H1 (cell line): Measurements from ENCODE around the gene CNOT1. TPM values are rescaled to one million over a fixed set of nuclear protein-coding genes. Genes with fewer than 3 reads are reported as not detected.

Experiments
- CTCF ChIA-PET: fragments of 300-600 bp; sonication (Branson Sonifier 250); formaldehyde crosslinking; loops from one replicate; lab custom pipeline; 2021; ENCODE audit not compliant: partially characterized antibody; lab: Charles Lee
- POLR2A ChIA-PET: fragments of 300-600 bp; sonication (Branson Sonifier 250); formaldehyde crosslinking; loops from one replicate; lab custom pipeline; 2021; ENCODE audit warnings: inconsistent platforms; ENCODE audit not compliant: partially characterized antibody; lab: Charles Lee
- DNase-seq, 2 experiments: peaks; one replicate each; pipeline versions ENCODE4 v3.0.0 to v3.0.0-alpha.2; 2010 to 2022; ENCODE audit warnings: low spot score in 2 of 2, low read depth in 1 of 2, mixed read lengths in 1 of 2
- FAIRE-seq: peaks from 2 replicates; lab custom pipeline; 2011; peaks lifted over from hg19 to GRCh38; lab: Jason Lieb, UNC
- H2AFZ ChIP-seq: 2 replicates; pipeline ENCODE4 v1.8.1; 2012; ENCODE audit warnings: low read length, inconsistent platforms
- H2AK5ac ChIP-seq: 2 replicates; pipeline ENCODE4 v1.6.1; 2013; ENCODE audit warnings: low read depth, low read length
- H2BK120ac ChIP-seq: replicated peaks from 2 replicates; pipeline ENCODE3; 2013; ENCODE audit warnings: low read depth, low read length, inconsistent platforms
- H2BK12ac ChIP-seq: 2 replicates; pipeline ENCODE4 v1.6.1; 2013; ENCODE audit warnings: low read depth, low read length
- H2BK15ac ChIP-seq: 2 replicates; pipeline ENCODE4 v1.6.1; 2013; ENCODE audit warnings: low read length
- H2BK20ac ChIP-seq: 2 replicates; pipeline ENCODE4 v1.6.1; 2013; ENCODE audit warnings: low read length
- H2BK5ac ChIP-seq: 2 replicates; pipeline ENCODE4 v1.6.1; 2013; ENCODE audit warnings: low read depth, low read length
- H3K14ac ChIP-seq: 2 replicates; pipeline ENCODE4 v1.6.1; 2013; ENCODE audit warnings: inconsistent platforms; ENCODE audit not compliant: insufficient read length
- H3K18ac ChIP-seq: 2 replicates; pipeline ENCODE4 v1.6.1; 2013; ENCODE audit warnings: low read length; ENCODE audit errors: extremely low read depth
- H3K23ac ChIP-seq: 2 replicates; pipeline ENCODE4 v1.6.1; 2013; ENCODE audit warnings: inconsistent platforms; ENCODE audit not compliant: insufficient read length
- H3K23me2 ChIP-seq: 2 replicates; pipeline ENCODE4 v1.6.1; 2013; ENCODE audit warnings: low read depth, low read length
- H3K27ac ChIP-seq: 2 replicates; pipeline ENCODE4 v1.6.1; 2011; ENCODE audit warnings: low read depth, low read length, inconsistent platforms
- H3K27me3 ChIP-seq, 4 experiments: replicated peaks in 1 of 4; 1 replicate in 1 of 4; 2 replicates in 3 of 4; pipeline versions ENCODE4 v1.6.1 to v1.8.1; 2011 to 2013; ENCODE audit warnings: low read length in 3 of 4, mild to moderate bottlenecking in 3 of 4, inconsistent platforms in 2 of 4, mixed read lengths in 2 of 4, moderate library complexity in 1 of 4; ENCODE audit not compliant: control insufficient read depth in 3 of 4, insufficient read depth in 3 of 4; ENCODE audit errors: extremely low read depth in 1 of 4
- H3K36me3 ChIP-seq, 4 experiments: 2 replicates each; pipeline versions ENCODE4 v1.6.1 to v1.8.1; 2011 to 2013; ENCODE audit warnings: mild to moderate bottlenecking in 4 of 4, low read length in 3 of 4, moderate library complexity in 2 of 4, control low read depth in 1 of 4, inconsistent platforms in 1 of 4; ENCODE audit not compliant: insufficient read depth in 4 of 4, control insufficient read depth in 2 of 4
- H3K4ac ChIP-seq: replicated peaks from 2 replicates; pipeline ENCODE3; 2013; ENCODE audit warnings: low read length, low read depth, mixed read lengths, inconsistent platforms; ENCODE audit not compliant: insufficient read length
- H3K4me1 ChIP-seq, 4 experiments: replicated peaks in 1 of 4; 1 replicate in 1 of 4; 2 replicates in 3 of 4; pipeline versions ENCODE4 v1.6.1 to v1.8.1; 2011 to 2013; ENCODE audit warnings: low read length in 3 of 4, inconsistent platforms in 2 of 4, mixed read lengths in 1 of 4; ENCODE audit not compliant: insufficient read depth in 4 of 4, control insufficient read depth in 3 of 4
- H3K4me2 ChIP-seq, 2 experiments: 2 replicates each; pipeline versions ENCODE4 v1.6.1 to v1.8.1; 2011 to 2013; ENCODE audit warnings: low read depth in 2 of 2, low read length in 2 of 2, control low read depth in 1 of 2, inconsistent platforms in 1 of 2, mild to moderate bottlenecking in 1 of 2; ENCODE audit not compliant: insufficient read depth in 1 of 2
- H3K4me3 ChIP-seq, 4 experiments: fragments of 200-600, 300-600 bp in 1 of 4; sonication (generic), shearing (Covaris generic), sonication (Bioruptor Twin) in 1 of 4; 2 replicates each; pipeline versions ENCODE4 v1.5.1 to v1.8.1; 2011 to 2016; ENCODE audit warnings: low read length in 4 of 4, low read depth in 3 of 4, control low read depth in 2 of 4, inconsistent platforms in 2 of 4, mild to moderate bottlenecking in 2 of 4, mixed read lengths in 1 of 4, moderate library complexity in 1 of 4; ENCODE audit not compliant: insufficient read depth in 2 of 4; ENCODE audit errors: extremely low read depth in 1 of 4
- H3K56ac ChIP-seq: replicated peaks from 2 replicates; pipeline ENCODE3; 2013; ENCODE audit warnings: low read depth, mild to moderate bottlenecking, mixed read lengths, low read length, inconsistent platforms; ENCODE audit not compliant: insufficient read length
- H3K79me1 ChIP-seq: 2 replicates; pipeline ENCODE4 v1.6.1; 2013; ENCODE audit warnings: low read depth, low read length, control low read depth
- H3K79me2 ChIP-seq, 2 experiments: 2 replicates each; pipeline versions ENCODE4 v1.6.1 to v1.8.1; 2012 to 2013; ENCODE audit warnings: low read length in 2 of 2, mild to moderate bottlenecking in 2 of 2, inconsistent platforms in 1 of 2; ENCODE audit not compliant: insufficient read depth in 2 of 2, control insufficient read depth in 1 of 2
- H3K9ac ChIP-seq, 4 experiments: replicated peaks in 1 of 4; 1 replicate in 1 of 4; 2 replicates in 3 of 4; pipeline versions ENCODE4 v1.6.1 to v1.8.1; 2011 to 2013; ENCODE audit warnings: low read depth in 3 of 4, low read length in 3 of 4, control low read depth in 2 of 4, mild to moderate bottlenecking in 2 of 4, moderate library complexity in 2 of 4, inconsistent platforms in 1 of 4; ENCODE audit errors: extremely low read depth in 1 of 4
- H3K9me3 ChIP-seq, 2 experiments: 2 replicates each; pipeline versions ENCODE4 v1.6.1 to v1.8.1; 2012 to 2013; ENCODE audit warnings: mild to moderate bottlenecking in 2 of 2, moderate library complexity in 2 of 2, control low read depth in 1 of 2, inconsistent platforms in 1 of 2, low read depth in 1 of 2, low read length in 1 of 2, mixed read lengths in 1 of 2; ENCODE audit not compliant: insufficient read depth in 2 of 2
- H4K20me1 ChIP-seq, 2 experiments: replicated peaks in 1 of 2; 2 replicates each; pipeline versions ENCODE3 to v1.8.1; 2011 to 2013; ENCODE audit warnings: inconsistent platforms in 2 of 2, low read length in 2 of 2, mild to moderate bottlenecking in 1 of 2; ENCODE audit not compliant: insufficient read depth in 2 of 2, control insufficient read depth in 1 of 2
- H4K5ac ChIP-seq: 2 replicates; pipeline ENCODE4 v1.6.1; 2013; ENCODE audit warnings: low read length, low read depth, mixed read lengths, inconsistent platforms; ENCODE audit not compliant: insufficient read length
- H4K8ac ChIP-seq: 2 replicates; pipeline ENCODE4 v1.8.0; 2013; ENCODE audit warnings: mild to moderate bottlenecking, moderate library complexity, low read length, inconsistent platforms; ENCODE audit not compliant: insufficient read depth; ENCODE audit errors: extremely low read depth
- H4K91ac ChIP-seq: replicated peaks from 2 replicates; pipeline ENCODE3; 2013; ENCODE audit warnings: low read length, mixed read lengths, inconsistent platforms; ENCODE audit not compliant: insufficient read length
- ATF3 ChIP-seq: IDR thresholded peaks from 2 replicates; pipeline ENCODE4 v1.6.1; 2011; ENCODE audit warnings: low read depth, mild to moderate bottlenecking, low read length; ENCODE audit not compliant: insufficient read depth
- BACH1 ChIP-seq: IDR thresholded peaks from 2 replicates; pipeline ENCODE4 v1.6.1; 2012; ENCODE audit warnings: low read length, improper control_type of control experiment
- CEBPB ChIP-seq: IDR thresholded peaks from 2 replicates; pipeline ENCODE4 v1.6.1; 2012; ENCODE audit warnings: low read depth, low read length
- E2F6 ChIP-seq: IDR thresholded peaks from 2 replicates; pipeline ENCODE4 v1.6.1; 2012; ENCODE audit warnings: inconsistent platforms
- POLR2A ChIP-seq, 2 experiments: IDR thresholded peaks; 1 replicate in 1 of 2; 2 replicates in 1 of 2; pipeline ENCODE4 v1.6.1; 2011; ENCODE audit warnings: low read depth in 2 of 2, low read length in 2 of 2, mild to moderate bottlenecking in 2 of 2; ENCODE audit errors: control extremely low read depth in 1 of 2
- RAD21 ChIP-seq, 2 experiments: IDR thresholded peaks in 1 of 2; conservative IDR thresholded peaks in 1 of 2; 2 replicates each; pipeline ENCODE4 v1.6.1; 2011; ENCODE audit warnings: low read depth in 2 of 2, low read length in 2 of 2, improper control_type of control experiment in 1 of 2, inconsistent platforms in 1 of 2, mild to moderate bottlenecking in 1 of 2, moderate library complexity in 1 of 2
- USF2 ChIP-seq: IDR thresholded peaks from 2 replicates; pipeline ENCODE4 v1.6.1; 2011; ENCODE audit warnings: low read length, improper control_type of control experiment
- YY1 ChIP-seq: IDR thresholded peaks from 2 replicates; pipeline ENCODE4 v1.6.1; 2011; ENCODE audit warnings: low read depth, mild to moderate bottlenecking, low read length
- WGBS, 2 experiments: shearing (Covaris generic) in 1 of 2; methylation state at CpG; one replicate each; pipeline versions ENCODE4 v1.1.6 to v1.1.7; 2013 to 2015; ENCODE audit warnings: low lambda C conversion rate in 2 of 2, mixed read lengths in 2 of 2, inconsistent platforms in 1 of 2, low coverage in 1 of 2, missing lambda C conversion rate in 1 of 2; ENCODE audit not compliant: insufficient replicate concordance in 2 of 2, insufficient coverage in 1 of 2, insufficient read length in 1 of 2; ENCODE audit errors: extremely low coverage in 1 of 2, missing lambda C conversion rate in 1 of 2; 5-methylcytosine and 5-hydroxymethylcytosine counted together
- polyA plus RNA-seq, 7 experiments: library from polyadenylated mRNA; depleted of rRNA in 3 of 7; stranded (reverse) in 5 of 7; unstranded in 2 of 7; fragments of >200 nt in 5 of 7; fragments of 200-250 nt in 2 of 7; gene quantifications; 1 replicate in 5 of 7; 2 replicates in 1 of 7; 4 replicates in 1 of 7; pipeline versions ENCODE4 v1.2.1 to v1.2.3, GENCODE V29; 2011 to 2013; ENCODE audit warnings: missing spikeins in 2 of 7, mixed read lengths in 2 of 7
- total RNA-seq: library from RNA; stranded (reverse); fragmentation: NEBNext Ultra II Directional; extraction: Animal tissue kit (Norgen Biotek cat#: 25700); gene quantifications from 2 replicates; pipeline ENCODE4 v1.2.1, GENCODE V29; 2021

Gene CNOT1
- total and polyA plus RNA-seq, 2 of the 8 experiments (the other 6 are each of a cell fraction or from before 2014, with no cell fraction given), result 306 to 319 TPM

GRCh38 chr16:58511933-58512815 lies 117.5 kb downstream of the CNOT1 start:
- no peak overlapping the region for H3K4me3 ChIP-seq
- DNase-seq (peak; percentile 62 to 96), FAIRE-seq (no peak)
- H2AFZ ChIP-seq, result no peak overlapping the region
- no peak overlapping the region for H3K4ac ChIP-seq
- H2BK5ac ChIP-seq, result no peak overlapping the region
- H3K14ac ChIP-seq, result no peak overlapping the region
- H3K9me3 ChIP-seq, result no peaks in the 10 kb centered on the region
- H2BK120ac ChIP-seq, result no peak overlapping the region
- no peak overlapping the region for H4K91ac ChIP-seq
- peaks cover 0 to 20% of the 10 kb centered on the region in 2 experiments; a peak in 2 of 4 replicates for H3K79me2 ChIP-seq
- H4K8ac ChIP-seq, result no peak overlapping the region
- no peak overlapping the region; the same call in 1 of the 2 replicates for H3K18ac ChIP-seq
- H2AK5ac ChIP-seq, result no peak overlapping the region
- no peaks in the 10 kb centered on the region; the same call in 1 of the 2 replicates for H3K23me2 ChIP-seq
- CTCF ChIA-PET, result interaction anchor here (1.0 to 3.1 kb wide), 17 partner anchors 8 to 311 kb away, joined by 3 to 23 read pairs (median 4); partner anchors contain the start of gene NDRG4
- peaks cover 0 to 11% (median 7%) of the 10 kb centered on the region in 4 experiments; a peak in 4 of 8 replicates for H3K36me3 ChIP-seq
- H3K27me3 ChIP-seq, result no peaks in the 10 kb centered on the region
- peaks cover 4 to 15% (median 6%) of the 10 kb centered on the region in 4 experiments for H3K4me1 ChIP-seq
- no peak overlapping the region for H2BK20ac ChIP-seq
- H4K20me1 ChIP-seq, result peaks cover 11 to 13% of the 10 kb centered on the region in 2 experiments
- no peak overlapping the region for H2BK15ac ChIP-seq
- POLR2A ChIA-PET, result interaction anchor here (0.8 to 1.5 kb wide), 4 partner anchors 10 to 172 kb away, joined by 3 to 5 read pairs (median 4); partner anchors contain the start of gene NDRG4
- H3K9ac ChIP-seq, result no peak overlapping the region
- H4K5ac ChIP-seq, result no peak overlapping the region
- no peak overlapping the region for H3K23ac ChIP-seq
- H3K56ac ChIP-seq, result no peak overlapping the region
- H2BK12ac ChIP-seq, result no peak overlapping the region
- WGBS, 2 experiments, result 64% methylated on average over 17 of the region's 17 CpGs; no CpG with 5 or more reads in 1 of the 2 experiments
- no peak overlapping the region for H3K4me2 ChIP-seq
- no peaks in the 10 kb centered on the region; the same call in 1 of the 2 replicates for H3K79me1 ChIP-seq
- no peak overlapping the region; the same call in 1 of the 2 replicates for H3K27ac ChIP-seq
- TF ChIP-seq ATF3 (peak; percentile 50; the same call in 1 of the 2 replicates), USF2 (peak; percentile 62), E2F6 (0 out of 2 replicates have a peak, but pooled peaks have one; percentile 23), RAD21 (IDR thresholded peaks at IDR 0.05 in 1 of 2, conservative IDR thresholded peaks at IDR 0.05 in 1 of 2; ENCODE audit: low read depth in 2 of 2, low read length in 2 of 2) (peak; percentile 59 to 70), BACH1 (no peak), YY1 (0 out of 2 replicates have a peak, but pooled peaks have one; percentile 38), CEBPB (no peak), POLR2A (IDR thresholded peaks at IDR 0.05; ENCODE audit: control extremely low read depth in 1 of 2, low read depth in 2 of 2, low read length in 2 of 2) (peak in 1 of 2 experiments; percentile 47; a peak in 1 of 3 replicates)
